ENCODE results near the gene SIRT6. TPM values are rescaled to one million over a fixed set of nuclear protein-coding genes. Genes with fewer than 3 reads are reported as not detected.

SIRT6 gene
- total and polyA plus RNA-seq, 2 of the 4 experiments (the other 2 are of a cell fraction): 3.9 to 25.3 TPM

DNA sequence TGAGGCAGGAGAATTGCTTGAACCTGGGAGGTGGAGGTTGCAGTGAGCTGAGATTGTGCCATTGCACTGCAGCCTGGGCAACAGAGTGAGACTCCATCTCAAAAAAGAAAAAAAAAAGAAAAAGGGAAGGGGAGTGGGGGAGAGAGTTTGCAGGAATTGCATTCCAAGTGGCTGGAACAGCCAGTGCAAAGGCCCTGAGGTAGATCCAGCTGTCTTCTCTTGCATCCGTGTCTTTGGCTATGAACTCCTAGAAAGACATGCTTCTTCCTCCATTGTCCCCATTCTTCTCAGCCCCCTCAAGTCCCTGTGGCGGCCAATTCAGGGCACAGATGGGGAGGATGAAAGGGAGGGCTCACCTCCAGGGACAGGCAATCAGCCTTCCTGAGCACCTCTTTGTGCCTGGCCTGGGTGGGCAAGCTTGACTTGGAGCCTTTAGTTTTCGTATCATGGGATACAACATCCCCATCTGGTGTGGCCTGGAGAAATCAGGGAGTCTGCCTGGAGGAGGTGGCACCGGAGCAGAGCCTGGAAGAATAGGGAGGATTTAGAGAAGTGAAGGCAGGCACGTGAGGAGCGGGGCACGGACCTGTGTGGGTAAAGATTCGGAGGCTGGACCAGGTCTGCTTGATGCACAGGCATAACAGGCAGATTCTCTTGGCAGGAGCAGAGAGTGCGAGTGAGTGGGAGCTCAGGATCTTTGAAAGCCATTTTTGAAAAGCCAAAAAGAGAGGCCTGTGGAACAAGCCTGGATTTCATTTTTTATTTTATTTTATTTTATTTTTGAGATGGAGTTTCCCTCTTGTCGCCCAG is 5.2 kb upstream of the SIRT6 start:
- Histone ChIP-seq H2AK5ac (ENCODE audit: low read depth, low read length) (no peak overlapping the region), H3K9me3 (ENCODE audit: control insufficient read depth, insufficient read depth, low read length) (no peaks in the 10 kb centered on the region)
- CTCF ChIA-PET: no interaction called here

More for the DNA sequence above, 5.2 kb upstream of the SIRT6 start:
- H2AFZ ChIP-seq (replicated peaks; ENCODE audit: low read length, poor library complexity): no peak overlapping the region
- no peak overlapping the region for H3K18ac ChIP-seq (ENCODE audit: low read depth, low read length)
- H3K56ac ChIP-seq (ENCODE audit: extremely low read depth, insufficient read depth, low read length): no peak overlapping the region
- BruUV-seq (replicated peaks): no TSS peak
- no peaks in the 10 kb centered on the region; the same call in 1 of the 2 replicates for H3K27me3 ChIP-seq (ENCODE audit: control insufficient read depth, insufficient read depth, low read length)
- H2BK20ac ChIP-seq (ENCODE audit: low read depth, low read length): no peak overlapping the region
- TF ChIP-seq BHLHE40 (IDR thresholded peaks at IDR 0.05; ENCODE audit: low read depth, low read length) (no peak), MAFK (IDR thresholded peaks at IDR 0.05; ENCODE audit: low read depth, low read length) (no peak), RCOR1 (IDR thresholded peaks at IDR 0.05; ENCODE audit: insufficient replicate concordance, low read length) (no peak), ELK1 (IDR thresholded peaks at IDR 0.05; ENCODE audit: borderline replicate concordance, low read depth, low read length) (no peak), SMC3 (IDR thresholded peaks at IDR 0.05; ENCODE audit: low read depth, low read length) (no peak), RAD21 (IDR thresholded peaks at IDR 0.05; ENCODE audit: low read length) (no peak), MAZ (IDR thresholded peaks at IDR 0.05; ENCODE audit: borderline replicate concordance, low read depth, low read length) (no peak), MXI1 (IDR thresholded peaks at IDR 0.05; ENCODE audit: borderline replicate concordance, low read depth, low read length) (no peak)
- TF ChIP-seq, protein P1, sequence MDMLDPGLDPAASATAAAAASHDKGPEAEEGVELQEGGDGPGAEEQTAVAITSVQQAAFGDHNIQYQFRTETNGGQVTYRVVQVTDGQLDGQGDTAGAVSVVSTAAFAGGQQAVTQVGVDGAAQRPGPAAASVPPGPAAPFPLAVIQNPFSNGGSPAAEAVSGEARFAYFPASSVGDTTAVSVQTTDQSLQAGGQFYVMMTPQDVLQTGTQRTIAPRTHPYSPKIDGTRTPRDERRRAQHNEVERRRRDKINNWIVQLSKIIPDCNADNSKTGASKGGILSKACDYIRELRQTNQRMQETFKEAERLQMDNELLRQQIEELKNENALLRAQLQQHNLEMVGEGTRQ (IDR thresholded peaks at IDR 0.05; ENCODE audit: low read depth, low read length): no peak
- no peak overlapping the region for H3K14ac ChIP-seq (replicated peaks; ENCODE audit: low read depth, low read length)
- DNase-seq (no peak), ATAC-seq (ENCODE audit: low read depth) (no peak)
- H3K4me1 ChIP-seq (ENCODE audit: control insufficient read depth, insufficient read depth, low read length): 0 out of 2 replicates have a peak, but pooled peaks cover 1% of the 10 kb centered on the region
- peaks cover 0 to 2% of the 10 kb centered on the region in 2 experiments; a peak in 2 of 4 replicates for H3K79me1 ChIP-seq (ENCODE audit: low read depth in 1 of 2, low read length in 2 of 2)
- H3K9ac ChIP-seq (ENCODE audit: low read depth, low read length): no peak overlapping the region
- H3K4me3 ChIP-seq (ENCODE audit: insufficient read depth, low read depth, low read length): no peak overlapping the region
- no peak overlapping the region for H3K23ac ChIP-seq (ENCODE audit: low read depth, low read length)
- no peak overlapping the region for H4K91ac ChIP-seq (ENCODE audit: insufficient read depth, low read depth, low read length)
- H4K5ac ChIP-seq (ENCODE audit: low read depth, low read length): no peak overlapping the region
- no peak overlapping the region for H4K8ac ChIP-seq (ENCODE audit: low read depth in 2 of 2, low read length in 2 of 2)
- dilution Hi-C loops (cut with HindIII; ENCODE audit: low sequenced_read_pairs, unreplicated experiment): no loop called here
- intact Hi-C loops (cut with micrococcal nuclease): loop anchor here (5.0 kb wide), 1 partner anchor 120 kb away; the partner anchor contains the start of gene ZBTB7A
- H2BK15ac ChIP-seq (ENCODE audit: low read depth, low read length): no peak overlapping the region
- H3K36me3 ChIP-seq (ENCODE audit: control insufficient read depth, insufficient read depth, low read length): no peaks in the 10 kb centered on the region
- H3K27ac ChIP-seq (ENCODE audit: insufficient read depth, low read length): no peak overlapping the region
- H3K4me2 ChIP-seq (ENCODE audit: low read depth, low read length): no peak overlapping the region
- H3K4ac ChIP-seq (ENCODE audit: low read depth, low read length): no peak overlapping the region
- 94% methylated on average over 3 of the region's 10 CpGs; no CpG with 5 or more reads in 1 of the 2 experiments for WGBS, 2 experiments (ENCODE audit: extremely low coverage in 2 of 2, insufficient read length in 1 of 2)
- peaks cover 4% of the 10 kb centered on the region; the same call in 1 of the 2 replicates for H3K9me1 ChIP-seq (ENCODE audit: insufficient read depth, low read length)
- peak overlapping the region; percentile 65 for H2AK9ac ChIP-seq (replicated peaks; ENCODE audit: low read depth, low read length, poor library complexity)
- no peaks in the 10 kb centered on the region for H4K20me1 ChIP-seq (ENCODE audit: insufficient read depth, low read length)
- H2BK5ac ChIP-seq (ENCODE audit: low read depth, low read length, poor library complexity, severe bottlenecking): no peak overlapping the region
- in situ Hi-C loops (cut with MboI; ENCODE audit: low sequenced_read_pairs): no loop called here
- POLR2A ChIA-PET (ENCODE audit: unreplicated experiment): no interaction called here
- H2BK120ac ChIP-seq (ENCODE audit: low read depth, low read length): no peak overlapping the region
